A549 (cell line): ENCODE measurements around the gene FGF14. TPM values are rescaled to one million over a fixed set of nuclear protein-coding genes. Genes with fewer than 3 reads are reported as not detected.

ENCODE experiments used
- ATAC-seq, 2 experiments: fragments of 200-7000 bp in 1 of 2; fragments of >200 bp in 1 of 2; cut with Nextera tagmentation in 1 of 2; cut with Tn5 transposase in 1 of 2; 3 replicates each; pipeline versions ENCODE4 v1.8.0 to v1.9.1; 2018 to 2020; ENCODE audit warnings: mild to moderate bottlenecking in 1 of 2, moderate library complexity in 1 of 2
- CTCF ChIA-PET: fragments of 300-600 bp; sonication (Branson Sonifier 250); formaldehyde crosslinking; extraction: SDS; loops from one replicate; lab custom pipeline; 2021; ENCODE audit warnings: antibody characterized with exemption, inconsistent platforms; lab: Yijun Ruan, JAX
- POLR2A ChIA-PET: fragments of 350-600 bp; formaldehyde crosslinking; extraction: SDS; loops from one replicate; lab custom pipeline; 2021; ENCODE audit warnings: antibody characterized with exemption, inconsistent platforms; lab: Yijun Ruan, JAX
- DNase-seq, 2 experiments: peaks; one replicate each; pipeline versions ENCODE4 v3.0.0 to v3.0.0-alpha.2; 2011 to 2016; ENCODE audit warnings: low read depth in 1 of 2, low spot score in 1 of 2
- FAIRE-seq: peaks from 2 replicates; lab custom pipeline; 2011; peaks lifted over from hg19 to GRCh38; lab: Jason Lieb, UNC
- H3K27ac ChIP-seq, 2 experiments: fragments of >200 bp; sonication (Bioruptor Twin); formaldehyde crosslinking; 3 replicates each; pipeline ENCODE4 v1.5.1; 2016 to 2017
- H3K4me1 ChIP-seq: fragments of >200 bp; sonication (Bioruptor Twin); formaldehyde crosslinking; 3 replicates; pipeline ENCODE4 v1.6.1; 2016
- H3K4me2 ChIP-seq: fragments of >200 bp; sonication (Bioruptor Twin); formaldehyde crosslinking; 3 replicates; pipeline ENCODE4 v1.6.1; 2016
- H3K4me3 ChIP-seq: fragments of >200 bp; sonication (Bioruptor Twin); formaldehyde crosslinking; 3 replicates; pipeline ENCODE4 v1.5.1; 2016
- H3K9me3 ChIP-seq: fragments of >200 bp; sonication (Bioruptor Twin); formaldehyde crosslinking; 3 replicates; pipeline ENCODE4 v1.6.1; 2016
- BHLHE40 ChIP-seq: IDR thresholded peaks from 2 replicates; pipeline ENCODE4 v1.6.1; 2012; ENCODE audit warnings: low read depth, low read length, inconsistent platforms
- EHF ChIP-seq: fragments of 250-450 bp; sonication (Bioruptor Pico); IDR thresholded peaks from 2 replicates; pipeline ENCODE4 v1.5.0; 2020; ENCODE audit warnings: mild to moderate bottlenecking
- EP300 ChIP-seq, 2 experiments: fragments of >200 bp; sonication (Bioruptor Twin); formaldehyde crosslinking; IDR thresholded peaks; 2 replicates in 1 of 2; 3 replicates in 1 of 2; pipeline ENCODE4 v1.6.1; 2016 to 2017
- GATA3 ChIP-seq: IDR thresholded peaks from 2 replicates; pipeline ENCODE4 v1.6.1; 2012; ENCODE audit warnings: borderline replicate concordance
- HDAC2 ChIP-seq: fragments of 200-600 bp; sonication (generic); IDR thresholded peaks from 2 replicates; pipeline ENCODE4 v1.6.1; 2016
- HMGXB4 ChIP-seq: fragments of 250-450 bp; sonication (Bioruptor Pico); IDR thresholded peaks from 2 replicates; pipeline ENCODE4 v1.5.0; 2021; ENCODE audit warnings: mild to moderate bottlenecking, moderate library complexity, borderline replicate concordance
- JUN ChIP-seq, 2 experiments: fragments of >200 bp; sonication (Bioruptor Twin); formaldehyde crosslinking; IDR thresholded peaks; 2 replicates in 1 of 2; 3 replicates in 1 of 2; pipeline ENCODE4 v1.6.1; 2016 to 2017
- JUNB ChIP-seq: fragments of >200 bp; sonication (Bioruptor Twin); formaldehyde crosslinking; IDR thresholded peaks from 2 replicates; pipeline ENCODE4 v1.6.1; 2016
- KDM5A ChIP-seq: fragments of 200-600 bp; sonication (generic); IDR thresholded peaks from 2 replicates; pipeline ENCODE4 v1.6.1; 2016; ENCODE audit warnings: antibody characterized with exemption, mild to moderate bottlenecking
- MAFK ChIP-seq: fragments of 450-650 bp; IDR thresholded peaks from 2 replicates; pipeline ENCODE4 v1.6.1; 2014; ENCODE audit not compliant: partially characterized antibody
- NFE2L2 ChIP-seq: fragments of 150-350 bp; conservative IDR thresholded peaks from 2 replicates; pipeline ENCODE4 v1.6.1; 2014; ENCODE audit warnings: low read length
- NPAS2 ChIP-seq: fragments of 250-450 bp; sonication (Bioruptor Pico); IDR thresholded peaks from 2 replicates; pipeline ENCODE4 v1.8.0; 2022; ENCODE audit warnings: mild to moderate bottlenecking, moderate library complexity, borderline replicate concordance
- NR3C1 ChIP-seq: fragments of >200 bp; sonication (Bioruptor Twin); formaldehyde crosslinking; IDR thresholded peaks from 3 replicates; pipeline ENCODE4 v1.6.1; 2017
- POLR2A ChIP-seq: IDR thresholded peaks from 2 replicates; pipeline ENCODE4 v1.6.1; 2012; ENCODE audit warnings: mild to moderate bottlenecking, low read length
- POLR2AphosphoS2 ChIP-seq: conservative IDR thresholded peaks from 2 replicates; pipeline ENCODE4 v1.6.1; 2012; ENCODE audit warnings: low read length, improper control_type of control experiment, inconsistent platforms
- RAD21 ChIP-seq, 2 experiments: fragments of >200 bp in 1 of 2; sonication (Bioruptor Twin) in 1 of 2; formaldehyde crosslinking in 1 of 2; IDR thresholded peaks in 1 of 2; conservative IDR thresholded peaks in 1 of 2; 2 replicates in 1 of 2; 3 replicates in 1 of 2; pipeline ENCODE4 v1.6.1; 2012 to 2018; ENCODE audit warnings: inconsistent platforms in 1 of 2
- SREBF2 ChIP-seq: fragments of 450-650 bp; IDR thresholded peaks from 2 replicates; pipeline ENCODE4 v1.6.1; 2014; ENCODE audit warnings: mild to moderate bottlenecking, moderate library complexity
- TFCP2L1 ChIP-seq: fragments of 250-450 bp; sonication (Bioruptor Pico); IDR thresholded peaks from 2 replicates; pipeline ENCODE4 v1.5.0; 2021; ENCODE audit warnings: mild to moderate bottlenecking
- TP53 ChIP-seq: fragments of 250-450 bp; sonication (Bioruptor Pico); IDR thresholded peaks from 2 replicates; pipeline ENCODE4 v1.5.0; 2021; ENCODE audit warnings: mild to moderate bottlenecking, moderate library complexity
- ZC3H11A ChIP-seq: fragments of 450-650 bp; IDR thresholded peaks from 2 replicates; pipeline ENCODE4 v1.6.1; 2014; ENCODE audit warnings: antibody characterized with exemption, mild to moderate bottlenecking
- ZNF302 ChIP-seq: fragments of 250-450 bp; sonication (Bioruptor Pico); IDR thresholded peaks from 2 replicates; pipeline ENCODE4 v1.9.0; 2021; ENCODE audit warnings: inconsistent platforms, mild to moderate bottlenecking, moderate library complexity
- ZSCAN20 ChIP-seq: fragments of 250-450 bp; sonication (Bioruptor Pico); IDR thresholded peaks from 2 replicates; pipeline ENCODE4 v1.8.0; 2022; ENCODE audit warnings: mild to moderate bottlenecking, moderate library complexity
- WGBS: methylation state at CpG from one replicate; pipeline ENCODE4 v1.1.6; 2017; ENCODE audit errors: missing lambda C conversion rate; 5-methylcytosine and 5-hydroxymethylcytosine counted together
- polyA plus RNA-seq, 4 experiments: library from polyadenylated mRNA; depleted of rRNA in 3 of 4; stranded (reverse); fragments of >200 nt; fragmentation: RNase III in 1 of 4; extraction: RNeasy Plus Mini Kit Qiagen cat#74134 plus additional on column Dnase treatment in 1 of 4; gene quantifications; 2 replicates in 3 of 4; 3 replicates in 1 of 4; pipeline ENCODE4 v1.2.3, GENCODE V29; 2011 to 2017
- TF ChIP-seq, protein P1 (sequence below): fragments of >200 bp; sonication (Bioruptor Twin); formaldehyde crosslinking; IDR thresholded peaks from 3 replicates; pipeline ENCODE4 v1.5.1; 2016
- TF ChIP-seq, protein P2 (sequence below): IDR thresholded peaks from 2 replicates; pipeline ENCODE4 v1.6.1; 2012

Gene FGF14
- polyA plus RNA-seq, 2 of the 4 experiments (the other 2 are of a cell fraction), result not detected

DNA sequence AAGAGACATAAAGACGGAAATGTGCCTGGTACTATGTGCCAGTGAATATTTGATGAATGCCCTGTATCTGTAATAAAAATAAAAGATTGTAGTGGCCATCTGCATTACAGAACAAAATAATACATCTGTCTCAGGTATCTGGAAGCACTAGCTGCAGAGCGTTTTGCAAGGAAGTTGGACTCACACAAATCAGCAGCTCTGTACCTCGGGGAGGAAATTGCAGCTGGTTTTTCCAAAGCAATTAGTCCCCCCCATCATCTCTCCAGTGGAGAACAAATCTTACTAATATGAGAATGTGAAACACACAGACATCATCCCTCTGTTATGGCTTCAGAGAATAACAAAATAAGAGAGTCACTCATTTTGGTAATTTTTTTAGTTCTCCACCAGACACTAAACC is 704.1 kb downstream of the FGF14 start:
- no peak for ATAC-seq
- Histone ChIP-seq H3K4me1 (no peaks in the 10 kb centered on the region), H3K27ac (no peak overlapping the region)
- WGBS, result 64% methylated on average over 3 of the region's 3 CpGs
- TF ChIP-seq HDAC2, result no peak
- TF ChIP-seq BHLHE40, result no peak
- TF ChIP-seq, protein P1, sequence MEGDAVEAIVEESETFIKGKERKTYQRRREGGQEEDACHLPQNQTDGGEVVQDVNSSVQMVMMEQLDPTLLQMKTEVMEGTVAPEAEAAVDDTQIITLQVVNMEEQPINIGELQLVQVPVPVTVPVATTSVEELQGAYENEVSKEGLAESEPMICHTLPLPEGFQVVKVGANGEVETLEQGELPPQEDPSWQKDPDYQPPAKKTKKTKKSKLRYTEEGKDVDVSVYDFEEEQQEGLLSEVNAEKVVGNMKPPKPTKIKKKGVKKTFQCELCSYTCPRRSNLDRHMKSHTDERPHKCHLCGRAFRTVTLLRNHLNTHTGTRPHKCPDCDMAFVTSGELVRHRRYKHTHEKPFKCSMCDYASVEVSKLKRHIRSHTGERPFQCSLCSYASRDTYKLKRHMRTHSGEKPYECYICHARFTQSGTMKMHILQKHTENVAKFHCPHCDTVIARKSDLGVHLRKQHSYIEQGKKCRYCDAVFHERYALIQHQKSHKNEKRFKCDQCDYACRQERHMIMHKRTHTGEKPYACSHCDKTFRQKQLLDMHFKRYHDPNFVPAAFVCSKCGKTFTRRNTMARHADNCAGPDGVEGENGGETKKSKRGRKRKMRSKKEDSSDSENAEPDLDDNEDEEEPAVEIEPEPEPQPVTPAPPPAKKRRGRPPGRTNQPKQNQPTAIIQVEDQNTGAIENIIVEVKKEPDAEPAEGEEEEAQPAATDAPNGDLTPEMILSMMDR, result no peak
- no peak for TF ChIP-seq POLR2A
- TF ChIP-seq ZNF302, result no peak
- TF ChIP-seq KDM5A, result no peak
- no peak for TF ChIP-seq RAD21 (conservative IDR thresholded peaks at IDR 0.05 in 1 of 2, IDR thresholded peaks at IDR 0.05 in 1 of 2)
- TF ChIP-seq HMGXB4 (CRISPR knock-in tag), result no peak
- TF ChIP-seq NFE2L2, result no peak
- no peak for TF ChIP-seq ZC3H11A
- no peak for TF ChIP-seq ZSCAN20 (CRISPR knock-in tag)
- no peak for TF ChIP-seq EHF
- TF ChIP-seq MAFK, result no peak
- no peak for TF ChIP-seq POLR2AphosphoS2
- TF ChIP-seq TP53 (CRISPR knock-in tag), result no peak
- no peak for TF ChIP-seq JUN (IDR thresholded peaks at IDR 0.05)
- no peak for TF ChIP-seq EP300 (IDR thresholded peaks at IDR 0.05)
- TF ChIP-seq, all 56 proteins: peak for 0
- ChIA-PET CTCF (no interaction called here), POLR2A (no interaction called here)
- Histone ChIP-seq H3K4me3 (no peak overlapping the region), H3K4me2 (no peak overlapping the region), H3K9me3 (no peaks in the 10 kb centered on the region)
- FAIRE-seq (no peak), DNase-seq (no peak)

- DNase-seq (no peak), FAIRE-seq (no peak), ATAC-seq (no peak)
- WGBS, result 86% methylated on average over 4 of the region's 4 CpGs
- Histone ChIP-seq H3K9me3 (no peaks in the 10 kb centered on the region), H3K4me1 (no peaks in the 10 kb centered on the region), H3K4me3 (no peak overlapping the region), H3K4me2 (no peak overlapping the region), H3K27ac (no peak overlapping the region)
- ChIA-PET POLR2A (no interaction called here), CTCF (no interaction called here)
- TF ChIP-seq POLR2AphosphoS2 (no peak), NPAS2 (CRISPR knock-in tag) (no peak), TFCP2L1 (no peak), EP300 (IDR thresholded peaks at IDR 0.05) (no peak), JUN (IDR thresholded peaks at IDR 0.05) (no peak), TP53 (CRISPR knock-in tag) (no peak), JUNB (no peak), SREBF2 (no peak), GATA3 (no peak), HMGXB4 (CRISPR knock-in tag) (no peak), NR3C1 (no peak)
- TF ChIP-seq, protein P2, sequence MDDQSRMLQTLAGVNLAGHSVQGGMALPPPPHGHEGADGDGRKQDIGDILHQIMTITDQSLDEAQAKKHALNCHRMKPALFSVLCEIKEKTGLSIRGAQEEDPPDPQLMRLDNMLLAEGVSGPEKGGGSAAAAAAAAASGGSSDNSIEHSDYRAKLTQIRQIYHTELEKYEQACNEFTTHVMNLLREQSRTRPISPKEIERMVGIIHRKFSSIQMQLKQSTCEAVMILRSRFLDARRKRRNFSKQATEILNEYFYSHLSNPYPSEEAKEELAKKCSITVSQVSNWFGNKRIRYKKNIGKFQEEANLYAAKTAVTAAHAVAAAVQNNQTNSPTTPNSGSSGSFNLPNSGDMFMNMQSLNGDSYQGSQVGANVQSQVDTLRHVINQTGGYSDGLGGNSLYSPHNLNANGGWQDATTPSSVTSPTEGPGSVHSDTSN, result no peak
Measured at GRCh38 chr13:101695870-101696516, 705.9 kb downstream of the FGF14 start.
